ENCODE results near the gene CEBPG.

DNA sequence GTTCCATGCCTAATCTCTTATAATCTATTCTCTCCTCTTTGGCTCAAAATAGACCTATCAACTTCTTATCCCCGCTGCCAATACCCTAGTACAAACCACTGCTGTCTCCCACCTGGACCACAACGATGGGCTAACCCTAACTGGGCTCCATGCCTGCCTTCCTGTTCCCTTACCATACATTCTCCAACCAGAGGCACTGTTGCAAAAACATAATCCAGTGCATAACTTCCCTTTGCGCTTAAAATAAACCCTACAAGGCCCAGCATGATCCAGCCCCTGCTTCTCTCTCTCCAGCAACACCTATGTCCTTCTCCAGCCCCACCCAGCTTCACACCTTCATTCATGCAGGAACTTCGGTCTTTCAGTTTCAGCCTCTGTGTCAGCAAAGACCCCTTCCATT is 43.8 kb upstream of the CEBPG start:
- TF ChIP-seq CTCF (IDR thresholded peaks at IDR 0.05) (no peak), POLR2A (IDR thresholded peaks at IDR 0.05) (no peak)

All from esophagus squamous epithelium (tissue), 4 donors.